Fibroblast of lung (primary cell): ENCODE results near the gene SULT1C3.

Experiments used
- CTCF ChIP-seq, 2 donors: IDR thresholded peaks in 1 of 2; conservative IDR thresholded peaks in 1 of 2; 1 replicate in 1 of 2; 2 replicates in 1 of 2; pipeline ENCODE4 v1.5.1; 2011 to 2012; ENCODE audit warnings: low read length in 2 of 2, control low read depth in 1 of 2, inconsistent platforms in 1 of 2, low read depth in 1 of 2, mild to moderate bottlenecking in 1 of 2
- EZH2 ChIP-seq: IDR thresholded peaks from 2 replicates; pipeline ENCODE4 v1.5.1; 2012; ENCODE audit warnings: low read length, control low read depth, mild to moderate bottlenecking; ENCODE audit errors: missing control alignments

- TF ChIP-seq CTCF (conservative IDR thresholded peaks at IDR 0.05 in 1 of 2, IDR thresholded peaks at IDR 0.05 in 1 of 2; ENCODE audit: low read depth in 1 of 2, low read length in 2 of 2) (no peak), EZH2 (no peak)
These were observed 30.6 kb downstream of the SULT1C3 start for GRCh38 chr2:108270346-108270745.
